Measurements from ENCODE around the gene TGFBR3. TPM values are rescaled to one million over a fixed set of nuclear protein-coding genes. Genes with fewer than 3 reads are reported as not detected.

TGFBR3 gene
- total RNA-seq, 2 donors from 2014 or later = 60.8 to 62.4 TPM

GRCh38 chr1:91883470-91883869, 2.5 kb downstream of the TGFBR3 start:
- no peak for ATAC-seq (ENCODE audit: insufficient number of reproducible peaks, low FRiP score, low read depth)
- H3K4me3 ChIP-seq = peak overlapping the region; percentile 97
- no peaks in the 10 kb centered on the region for H3K27me3 ChIP-seq (replicated peaks; ENCODE audit: insufficient read depth)
- TF ChIP-seq CTCF (IDR thresholded peaks at IDR 0.05) = no peak
- H3K4me1 ChIP-seq (ENCODE audit: control insufficient read depth in 1 of 2, low read depth in 2 of 2) = peaks cover 17 to 27% of the 10 kb centered on the region in 2 donors
- no peak for DNase-seq (ENCODE audit: low spot score)
- H3K27ac ChIP-seq = no peak overlapping the region
- no peaks in the 10 kb centered on the region for H3K36me3 ChIP-seq
- H3K9me3 ChIP-seq = no peaks in the 10 kb centered on the region

GRCh38 chr1:91881280-91881679, 4.7 kb downstream of the TGFBR3 start:
- Histone ChIP-seq H3K4me3 (no peak overlapping the region), H3K36me3 (no peaks in the 10 kb centered on the region), H3K9me3 (no peaks in the 10 kb centered on the region), H3K27me3 (replicated peaks; ENCODE audit: insufficient read depth) (no peaks in the 10 kb centered on the region), H3K27ac (no peak overlapping the region), H3K4me1 (ENCODE audit: control insufficient read depth in 1 of 2, low read depth in 2 of 2) (peaks cover 17 to 30% of the 10 kb centered on the region in 2 donors)
- ATAC-seq (ENCODE audit: insufficient number of reproducible peaks, low FRiP score, low read depth) (no peak), DNase-seq (ENCODE audit: low spot score) (no peak)
- no peak for TF ChIP-seq CTCF (IDR thresholded peaks at IDR 0.05)

GRCh38 chr1:91879733-91880132, 6.2 kb downstream of the TGFBR3 start:
- no peak for TF ChIP-seq CTCF (IDR thresholded peaks at IDR 0.05)
- no peak overlapping the region for H3K4me3 ChIP-seq
- H3K4me1 ChIP-seq (ENCODE audit: control insufficient read depth in 1 of 2, low read depth in 2 of 2) = peaks cover 17 to 35% of the 10 kb centered on the region in 2 donors
- H3K9me3 ChIP-seq = no peaks in the 10 kb centered on the region
- no peak overlapping the region for H3K27ac ChIP-seq
- DNase-seq (ENCODE audit: low spot score) = no peak
- no peak for ATAC-seq (ENCODE audit: insufficient number of reproducible peaks, low FRiP score, low read depth)
- H3K27me3 ChIP-seq (replicated peaks; ENCODE audit: insufficient read depth) = no peaks in the 10 kb centered on the region
- H3K36me3 ChIP-seq = no peaks in the 10 kb centered on the region

- no peak for ATAC-seq (ENCODE audit: insufficient number of reproducible peaks, low FRiP score, low read depth)
These were observed 8.3 kb downstream of the TGFBR3 start for GRCh38 chr1:91877574-91878208.

More at GRCh38 chr1:91877574-91878208, 8.3 kb downstream of the TGFBR3 start:
- Histone ChIP-seq H3K27me3 (replicated peaks; ENCODE audit: insufficient read depth) (no peaks in the 10 kb centered on the region), H3K27ac (no peak overlapping the region), H3K36me3 (no peaks in the 10 kb centered on the region), H3K4me1 (ENCODE audit: control insufficient read depth in 1 of 2, low read depth in 2 of 2) (peaks cover 0 to 16% of the 10 kb centered on the region in 2 donors), H3K9me3 (no peaks in the 10 kb centered on the region), H3K4me3 (no peak overlapping the region)
- no peak for TF ChIP-seq CTCF (IDR thresholded peaks at IDR 0.05)
- DNase-seq (ENCODE audit: low spot score) = no peak
